LoVo (cell line): Measurements from ENCODE around the gene RFC4.
A peak's percentile ranks its signal among the peaks of the same experiment; 100 is the strongest.
"Not testable (repeated sequence)": the region's sequence is repeated elsewhere in the genome, so short reads cannot be mapped to it uniquely, and the experiment has no call there.

ENCODE experiments used
- DNase-seq: peaks from one replicate; pipeline ENCODE4 v3.0.0-alpha.2; 2016; ENCODE audit warnings: low spot score

The RFC4 gene

GRCh38 chr3:186806089-186807055, at the start of gene RFC4:
Gene RFC4 (minus strand): TSS chr3:186806482. CDS start chr3:186804713, 1,769 bp downstream.
- DNase-seq = peak; percentile 82

GRCh38 chr3:186854954-186855353, 48.7 kb upstream of the RFC4 start:
- DNase-seq = no peak

- DNase-seq = no peak
Observed at GRCh38 chr3:186854146-186854545, 47.9 kb upstream of the RFC4 start.

- DNase-seq = no peak
Observed at GRCh38 chr3:186852994-186853393, 46.7 kb upstream of the RFC4 start.

- DNase-seq = not testable (repeated sequence)
Observed at GRCh38 chr3:186851835-186852234, 45.6 kb upstream of the RFC4 start.

- peak; percentile 50 for DNase-seq
Observed at GRCh38 chr3:186849374-186849975, 43.2 kb upstream of the RFC4 start.

- no peak for DNase-seq
Observed at GRCh38 chr3:186847437-186847836, 41.2 kb upstream of the RFC4 start.

GRCh38 chr3:186845756-186846155, 39.5 kb upstream of the RFC4 start:
- DNase-seq = no peak

GRCh38 chr3:186844908-186845307, 38.6 kb upstream of the RFC4 start:
- no peak for DNase-seq

GRCh38 chr3:186843039-186843432, 36.8 kb upstream of the RFC4 start:
- DNase-seq = no peak

GRCh38 chr3:186842426-186843038, 36.2 kb upstream of the RFC4 start, which contains the start of gene ADIPOQ:
Gene ADIPOQ (plus strand): TSS chr3:186842710. CDS start chr3:186853059, 10,349 bp downstream.
- DNase-seq = no peak

GRCh38 chr3:186841620-186842019, 35.3 kb upstream of the RFC4 start:
- no peak for DNase-seq

- DNase-seq = no peak
Observed at GRCh38 chr3:186839874-186840641, 33.8 kb upstream of the RFC4 start.

- no peak for DNase-seq
Observed at GRCh38 chr3:186832276-186832675, 26.0 kb upstream of the RFC4 start.

- no peak for DNase-seq
Observed at GRCh38 chr3:186831798-186832197, 25.5 kb upstream of the RFC4 start.

- DNase-seq = no peak
Observed at GRCh38 chr3:186828340-186828739, 22.1 kb upstream of the RFC4 start.

GRCh38 chr3:186826976-186827857, 20.9 kb upstream of the RFC4 start:
- DNase-seq = peak; percentile 93

GRCh38 chr3:186826410-186826975, 20.2 kb upstream of the RFC4 start:
- DNase-seq = no peak

- no peak for DNase-seq
Observed at GRCh38 chr3:186825872-186826409, 19.7 kb upstream of the RFC4 start.

GRCh38 chr3:186825294-186825821, 19.1 kb upstream of the RFC4 start:
- DNase-seq = no peak
